Neural progenitor cell (in vitro differentiated cells): ENCODE results near the gene THRA.

ENCODE experiments used
- CTCF ChIP-seq: fragments of 200-600 bp; sonication (generic); IDR thresholded peaks from 2 replicates; pipeline ENCODE4 v1.5.1; 2017; ENCODE audit warnings: antibody characterized with exemption, mild to moderate bottlenecking
- EZH2 ChIP-seq: fragments of 200-600 bp; sonication (generic); IDR thresholded peaks from 2 replicates; pipeline ENCODE4 v1.6.1; 2017; ENCODE audit warnings: antibody characterized with exemption, mild to moderate bottlenecking, moderate library complexity

- TF ChIP-seq CTCF (no peak), EZH2 (no peak)
Measured at GRCh38 chr17:40093580-40094201, 30.9 kb downstream of the THRA start.
